Hematopoietic multipotent progenitor cell treated with erythropoietin and hydrocortisone succinate and interleukin-3 and kit ligand, for 8 days (in vitro differentiated cells): Measurements from ENCODE around the gene RASSF8.

Experiments
- DNase-seq: peaks from one replicate; pipeline ENCODE4 v3.0.0-alpha.2; 2015

RASSF8 gene

DNA sequence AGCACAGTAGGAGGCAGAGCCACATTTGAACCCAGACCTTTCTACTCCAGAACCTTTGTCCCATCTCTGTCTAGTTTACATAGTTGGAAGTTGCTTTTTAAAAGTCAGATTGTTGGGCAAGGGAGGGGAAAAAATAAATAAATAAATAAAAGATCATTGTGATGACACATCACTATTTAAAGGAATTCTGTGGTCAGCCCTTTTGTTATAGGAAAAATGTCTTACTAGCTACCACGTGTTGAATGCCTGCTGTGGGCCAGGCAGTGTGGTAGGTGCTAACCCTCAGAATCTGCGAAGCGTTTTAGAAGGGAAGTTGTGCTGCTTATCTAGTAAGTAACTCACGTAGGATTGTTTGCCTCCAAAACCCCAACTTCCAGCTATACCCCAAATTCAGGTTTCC lies 104.1 kb downstream of the RASSF8 start:
- DNase-seq, result no peak

DNA sequence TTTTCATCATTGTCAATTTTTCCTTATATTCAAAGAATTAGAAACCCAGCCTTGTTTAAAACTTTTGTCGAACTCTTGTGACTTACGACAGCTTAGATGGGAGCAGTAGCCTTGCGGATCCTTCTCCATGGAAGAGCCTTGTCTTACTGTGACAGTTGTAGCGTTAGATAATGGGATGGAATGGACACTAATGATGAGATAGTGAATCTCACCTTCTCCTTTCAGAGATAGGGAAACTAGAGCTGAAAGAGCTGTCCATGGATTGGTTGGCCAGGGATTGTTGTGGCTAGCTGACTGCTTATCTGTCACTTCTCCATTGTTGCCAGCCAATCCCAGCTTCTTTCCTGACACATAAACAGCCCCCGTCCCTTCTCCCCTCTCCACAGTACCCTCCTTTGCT lies 107.0 kb downstream of the RASSF8 start:
- no peak for DNase-seq

DNA sequence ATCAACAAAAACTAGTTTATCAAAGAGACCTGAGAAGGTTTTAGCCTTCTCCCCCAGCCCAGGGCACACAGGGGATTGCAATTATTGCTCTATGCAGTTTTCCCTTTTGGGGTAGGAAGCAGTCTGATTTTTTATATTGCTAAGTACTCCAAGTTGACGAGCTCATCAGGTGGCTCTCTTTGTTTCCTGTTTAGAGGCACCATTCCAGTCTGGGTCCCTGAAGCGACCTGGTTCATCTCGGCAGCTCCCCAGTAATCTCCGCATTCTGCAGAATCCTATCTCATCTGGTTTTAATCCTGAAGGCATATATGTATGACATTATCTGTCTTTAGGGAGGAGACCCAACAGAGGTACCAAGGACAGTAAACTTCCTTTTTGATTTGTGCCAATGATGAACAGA lies 110.0 kb downstream of the RASSF8 start:
- DNase-seq, result no peak

- no peak for DNase-seq
Observed at GRCh38 chr12:26069796-26070195, 111.3 kb downstream of the RASSF8 start.

GRCh38 chr12:26077915-26078702 lies 119.6 kb downstream of the RASSF8 start:
- no peak for DNase-seq

DNA sequence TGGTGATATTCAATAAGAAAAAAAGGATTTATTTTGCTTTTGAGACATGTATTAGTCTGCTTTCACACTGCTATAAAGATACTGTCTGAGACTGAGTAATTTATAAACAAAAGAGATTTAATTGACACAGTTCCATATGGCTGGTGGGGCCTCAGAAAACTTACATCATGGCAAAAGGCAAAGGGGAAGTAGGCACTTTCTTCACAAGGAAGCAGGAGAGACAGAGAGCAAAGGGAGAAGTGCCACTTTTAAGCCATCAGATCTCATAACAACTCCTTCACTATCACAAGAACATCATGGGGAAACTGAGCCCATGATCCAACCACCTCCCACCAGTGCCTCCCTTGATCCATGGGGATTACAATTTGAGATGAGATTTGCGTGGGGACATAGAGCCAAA lies 122.4 kb downstream of the RASSF8 start:
- no peak for DNase-seq

DNA sequence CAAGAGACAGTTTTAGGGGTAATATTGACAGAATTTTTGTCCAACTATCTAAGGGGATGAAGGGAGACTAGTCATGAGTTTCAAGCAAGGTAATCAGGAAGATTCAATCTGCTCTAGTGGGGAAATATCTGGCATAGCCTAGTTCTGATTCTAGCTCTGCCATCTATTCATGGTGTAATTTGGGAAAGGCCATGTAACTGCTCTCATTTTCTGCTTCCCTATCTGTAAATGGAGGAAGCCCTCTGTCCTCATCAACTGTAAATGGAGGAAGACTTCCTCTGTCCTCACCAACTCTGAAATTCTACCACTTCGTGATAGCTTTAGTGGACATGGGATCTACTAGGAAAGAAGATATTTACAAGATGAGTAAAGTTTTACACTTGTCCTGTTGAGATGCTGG lies 128.5 kb downstream of the RASSF8 start:
- DNase-seq, result no peak

- DNase-seq, result no peak
Observed at GRCh38 chr12:26088998-26089397, 130.5 kb downstream of the RASSF8 start.

GRCh38 chr12:26090836-26091510 lies 132.5 kb downstream of the RASSF8 start:
- DNase-seq, result no peak

GRCh38 chr12:26091822-26092221 lies 133.3 kb downstream of the RASSF8 start:
- DNase-seq, result no peak

GRCh38 chr12:26092346-26093105 lies 134.0 kb downstream of the RASSF8 start:
- no peak for DNase-seq

DNA sequence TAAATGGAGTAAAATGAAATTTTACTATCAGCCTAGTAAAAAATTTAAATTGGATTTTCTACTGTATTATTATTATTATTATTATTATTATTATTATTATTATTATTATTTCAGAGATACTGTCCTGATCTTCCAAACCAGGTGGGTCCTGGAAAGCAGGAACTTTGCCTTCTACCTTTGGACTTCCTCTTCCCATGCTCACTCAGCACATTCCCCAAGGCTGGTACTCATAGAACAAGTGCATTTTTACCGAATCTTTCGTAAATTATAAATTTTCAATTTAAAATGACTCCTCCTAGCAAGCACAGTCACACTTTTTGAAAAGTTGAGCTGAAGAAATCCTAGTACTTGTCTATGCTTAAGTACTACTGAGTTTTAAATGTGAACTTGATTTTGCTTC lies 136.7 kb downstream of the RASSF8 start:
- no peak for DNase-seq

DNA sequence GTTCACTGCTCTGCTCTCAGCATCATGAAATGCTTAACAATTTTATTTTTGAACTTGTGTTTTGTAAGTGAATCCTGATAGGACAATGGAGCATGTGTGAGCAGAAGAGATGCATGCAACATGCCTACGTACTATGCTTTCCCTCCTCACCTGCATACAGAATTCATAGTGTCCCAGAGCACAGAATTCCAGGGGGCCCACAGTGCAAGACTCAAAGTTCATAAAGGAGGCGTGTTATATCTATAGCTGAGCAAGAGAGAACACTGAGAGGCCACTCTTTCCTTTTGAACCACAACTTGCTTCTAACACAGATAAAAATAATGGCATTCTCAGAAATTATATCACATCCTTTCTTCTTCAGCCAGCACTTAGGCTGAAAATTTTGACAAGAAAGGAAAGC lies 137.6 kb downstream of the RASSF8 start:
- DNase-seq, result no peak

- DNase-seq, result peak; percentile 68
Observed at GRCh38 chr12:26097046-26097878, 138.8 kb downstream of the RASSF8 start.

GRCh38 chr12:26100666-26101349 lies 142.3 kb downstream of the RASSF8 start:
- no peak for DNase-seq

- no peak for DNase-seq
Observed at GRCh38 chr12:26101350-26101734, 142.9 kb downstream of the RASSF8 start.

- DNase-seq, result no peak
Observed at GRCh38 chr12:26101763-26102162, 143.3 kb downstream of the RASSF8 start.

GRCh38 chr12:26102953-26103352 lies 144.5 kb downstream of the RASSF8 start:
- DNase-seq, result no peak

DNA sequence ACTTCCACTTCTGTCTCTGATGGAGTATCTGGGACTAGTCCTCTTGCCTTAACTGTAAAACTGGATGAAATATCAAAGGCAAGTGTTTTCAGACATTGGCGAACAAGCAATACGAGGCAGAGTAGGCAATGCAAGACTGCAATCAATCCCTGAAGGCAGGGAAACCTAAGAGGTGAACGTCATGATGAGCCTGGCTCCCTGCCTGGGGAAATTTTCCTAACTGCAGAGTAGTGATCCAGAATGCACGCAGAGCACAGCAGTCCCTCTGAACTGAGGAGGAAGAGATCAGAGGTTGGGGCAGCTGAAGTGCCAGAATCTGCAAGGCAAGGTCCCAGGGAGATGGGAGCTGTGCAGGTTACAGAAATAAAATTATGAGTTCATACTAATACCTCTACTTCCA lies 147.9 kb downstream of the RASSF8 start:
- DNase-seq, result no peak

GRCh38 chr12:26108915-26109314 lies 150.4 kb downstream of the RASSF8 start:
- DNase-seq, result no peak

GRCh38 chr12:26109343-26109881 lies 150.9 kb downstream of the RASSF8 start:
- DNase-seq, result no peak

DNA sequence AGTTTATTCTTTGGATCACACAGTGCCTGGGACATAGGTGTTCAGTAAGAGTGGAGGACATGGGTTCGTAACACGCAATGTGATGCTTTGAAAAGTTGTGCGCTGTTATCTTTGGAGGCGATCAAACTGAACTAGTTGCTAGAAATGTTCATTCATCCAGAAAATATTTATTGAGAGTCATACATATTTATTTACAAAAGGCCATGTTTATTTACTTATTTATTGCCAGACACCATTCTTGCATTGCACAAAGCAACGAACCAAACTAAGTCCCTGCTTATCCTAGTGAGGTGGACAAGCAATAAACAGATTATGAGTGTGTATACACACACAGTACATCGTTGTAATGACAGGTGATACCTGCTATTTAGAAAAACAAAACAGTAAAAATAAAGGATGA lies 153.8 kb downstream of the RASSF8 start:
- DNase-seq, result no peak
